Measurements from ENCODE around the gene CD300LB.
A peak's percentile ranks its signal among the peaks of the same experiment; 100 is the strongest.

Gene CD300LB

GRCh38 chr17:74549343-74549742, 18.1 kb upstream of the CD300LB start:
- no peaks in the 10 kb centered on the region for H3K27me3 ChIP-seq (ENCODE audit: insufficient read depth, low read length, poor library complexity, severe bottlenecking)
- H3K36me3 ChIP-seq (ENCODE audit: insufficient read depth, low read length), result no peaks in the 10 kb centered on the region
- TF ChIP-seq EZH2phosphoT487 (IDR thresholded peaks at IDR 0.05; ENCODE audit: borderline replicate concordance) (no peak), CTCF (conservative IDR thresholded peaks at IDR 0.05; ENCODE audit: low read length) (no peak)
- H3K4me3 ChIP-seq (ENCODE audit: low read length, poor library complexity, severe bottlenecking), result no peak overlapping the region
- no peak overlapping the region for H3K4me2 ChIP-seq (ENCODE audit: low read depth, low read length, poor library complexity, severe bottlenecking)
- no peak overlapping the region for H3K9ac ChIP-seq (ENCODE audit: low read depth, low read length, poor library complexity, severe bottlenecking)
- H3K4me1 ChIP-seq (ENCODE audit: insufficient read depth, low read length, poor library complexity, severe bottlenecking), result peaks cover 24% of the 10 kb centered on the region
- no peaks in the 10 kb centered on the region for H3F3A ChIP-seq (ENCODE audit: low read depth)
- H3K9me3 ChIP-seq (ENCODE audit: insufficient read depth, low read depth, low read length), result no peaks in the 10 kb centered on the region
- H2AFZ ChIP-seq (ENCODE audit: low read length), result no peak overlapping the region
- no peaks in the 10 kb centered on the region for H4K20me1 ChIP-seq (ENCODE audit: insufficient read depth, low read length, poor library complexity, severe bottlenecking)
- no peaks in the 10 kb centered on the region for H3K79me2 ChIP-seq (ENCODE audit: insufficient read depth, low read length)
- no peaks in the 10 kb centered on the region for H3K9me2 ChIP-seq (replicated peaks; ENCODE audit: low read depth, low read length)

- no peaks in the 10 kb centered on the region for H3K27me3 ChIP-seq (ENCODE audit: insufficient read depth, low read length, poor library complexity, severe bottlenecking)
Measured at GRCh38 chr17:74547736-74548135, 16.5 kb upstream of the CD300LB start.

DNA sequence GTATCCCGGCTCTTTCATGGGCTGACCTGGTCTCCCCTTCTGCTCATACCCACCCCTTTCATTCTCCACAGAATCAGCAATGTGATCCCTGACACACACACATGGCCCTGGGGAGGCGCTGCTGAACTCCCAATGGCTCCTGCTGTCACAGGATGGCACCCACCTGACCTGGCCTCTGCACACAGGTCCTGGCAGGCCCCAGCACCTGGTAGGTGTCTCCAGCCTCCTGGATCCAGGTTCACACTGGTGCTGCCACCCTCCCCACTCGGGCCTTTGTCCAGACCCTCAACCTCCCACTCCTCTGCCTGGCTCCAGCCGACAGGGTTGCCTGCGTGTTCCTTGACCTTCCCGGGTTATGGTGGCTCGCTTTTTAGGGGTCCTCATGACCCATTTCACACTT, 16.0 kb upstream of the CD300LB start:
- Histone ChIP-seq H3K27me3 (ENCODE audit: insufficient read depth, low read length, poor library complexity, severe bottlenecking) (no peaks in the 10 kb centered on the region), H3K9ac (ENCODE audit: low read depth, low read length, poor library complexity, severe bottlenecking) (no peak overlapping the region), H3K79me2 (ENCODE audit: insufficient read depth, low read length) (no peaks in the 10 kb centered on the region), H3K4me3 (ENCODE audit: low read length, poor library complexity, severe bottlenecking) (no peak overlapping the region), H3K4me2 (ENCODE audit: low read depth, low read length, poor library complexity, severe bottlenecking) (peak overlapping the region; percentile 39), H4K20me1 (ENCODE audit: insufficient read depth, low read length, poor library complexity, severe bottlenecking) (no peaks in the 10 kb centered on the region), H3K36me3 (ENCODE audit: insufficient read depth, low read length) (no peaks in the 10 kb centered on the region), H2AFZ (ENCODE audit: low read length) (no peak overlapping the region), H3F3A (ENCODE audit: low read depth) (no peaks in the 10 kb centered on the region), H3K9me2 (replicated peaks; ENCODE audit: low read depth, low read length) (no peaks in the 10 kb centered on the region), H3K4me1 (ENCODE audit: insufficient read depth, low read length, poor library complexity, severe bottlenecking) (peaks cover 24% of the 10 kb centered on the region), H3K9me3 (ENCODE audit: insufficient read depth, low read depth, low read length) (no peaks in the 10 kb centered on the region)
- TF ChIP-seq CTCF (conservative IDR thresholded peaks at IDR 0.05; ENCODE audit: low read length) (no peak), EZH2phosphoT487 (IDR thresholded peaks at IDR 0.05; ENCODE audit: borderline replicate concordance) (no peak)

More at GRCh38 chr17:74547736-74548135, 16.5 kb upstream of the CD300LB start:
- H2AFZ ChIP-seq (ENCODE audit: low read length), result no peak overlapping the region
- no peaks in the 10 kb centered on the region for H3K79me2 ChIP-seq (ENCODE audit: insufficient read depth, low read length)
- H3F3A ChIP-seq (ENCODE audit: low read depth), result no peaks in the 10 kb centered on the region
- H3K4me1 ChIP-seq (ENCODE audit: insufficient read depth, low read length, poor library complexity, severe bottlenecking), result peaks cover 24% of the 10 kb centered on the region
- H3K9me2 ChIP-seq (replicated peaks; ENCODE audit: low read depth, low read length), result no peaks in the 10 kb centered on the region
- no peaks in the 10 kb centered on the region for H4K20me1 ChIP-seq (ENCODE audit: insufficient read depth, low read length, poor library complexity, severe bottlenecking)
- no peaks in the 10 kb centered on the region for H3K9me3 ChIP-seq (ENCODE audit: insufficient read depth, low read depth, low read length)
- no peak overlapping the region for H3K9ac ChIP-seq (ENCODE audit: low read depth, low read length, poor library complexity, severe bottlenecking)
- no peaks in the 10 kb centered on the region for H3K36me3 ChIP-seq (ENCODE audit: insufficient read depth, low read length)
- H3K4me3 ChIP-seq (ENCODE audit: low read length, poor library complexity, severe bottlenecking), result no peak overlapping the region
- TF ChIP-seq EZH2phosphoT487 (IDR thresholded peaks at IDR 0.05; ENCODE audit: borderline replicate concordance), result no peak
- no peak for TF ChIP-seq CTCF (conservative IDR thresholded peaks at IDR 0.05; ENCODE audit: low read length)
- H3K4me2 ChIP-seq (ENCODE audit: low read depth, low read length, poor library complexity, severe bottlenecking), result peak overlapping the region; percentile 39
